Epithelial cell of prostate (primary cell): ENCODE data around the gene ARHGDIB.

ENCODE experiments used
- DNase-seq: peaks from one replicate; pipeline ENCODE4 v3.0.0-alpha.2; 2011; ENCODE audit warnings: low read depth, low spot score
- H3K27ac ChIP-seq: fragments of 450-650 bp; 2 replicates; pipeline ENCODE4 v1.5.1; 2017; ENCODE audit warnings: mild to moderate bottlenecking

ARHGDIB gene

GRCh38 chr12:14904854-14905253, 56.5 kb downstream of the ARHGDIB start:
- H3K27ac ChIP-seq = peak overlapping the region; percentile 10
- DNase-seq = no peak

GRCh38 chr12:14903386-14904098, 57.9 kb downstream of the ARHGDIB start:
- no peak overlapping the region for H3K27ac ChIP-seq
- no peak for DNase-seq

GRCh38 chr12:14902465-14902864, 58.9 kb downstream of the ARHGDIB start:
- no peak overlapping the region for H3K27ac ChIP-seq
- no peak for DNase-seq

GRCh38 chr12:14901228-14901562, 60.2 kb downstream of the ARHGDIB start:
- no peak for DNase-seq
- H3K27ac ChIP-seq = no peak overlapping the region

- no peak overlapping the region for H3K27ac ChIP-seq
- DNase-seq = no peak
Observed at GRCh38 chr12:14900521-14901227, 60.7 kb downstream of the ARHGDIB start.

GRCh38 chr12:14896521-14897169, 64.8 kb downstream of the ARHGDIB start:
- DNase-seq = no peak
- H3K27ac ChIP-seq = no peak overlapping the region

GRCh38 chr12:14893506-14894250, 67.7 kb downstream of the ARHGDIB start:
- H3K27ac ChIP-seq = no peak overlapping the region
- DNase-seq = no peak

GRCh38 chr12:14892726-14893505, 68.5 kb downstream of the ARHGDIB start:
- no peak for DNase-seq
- H3K27ac ChIP-seq = no peak overlapping the region
